COLO668 (cell line): ENCODE results near the gene LAMA3.

Source experiments
- DNase-seq: peaks from one replicate; lab custom pipeline; 2025; ENCODE audit not compliant: unreplicated experiment; lab: John Stamatoyannopoulos, UW

Gene LAMA3

GRCh38 chr18:23669804-23670405, 19.3 kb upstream of the LAMA3 start:
- DNase-seq = no peak

GRCh38 chr18:23671564-23671963, 17.7 kb upstream of the LAMA3 start:
- DNase-seq = no peak

- no peak for DNase-seq
Measured at GRCh38 chr18:23673725-23674124, 15.5 kb upstream of the LAMA3 start.

- DNase-seq = no peak
Measured at GRCh38 chr18:23675236-23675635, 14.0 kb upstream of the LAMA3 start.

- no peak for DNase-seq
Measured at GRCh38 chr18:23675896-23676295, 13.4 kb upstream of the LAMA3 start.

GRCh38 chr18:23682045-23682444, 7.2 kb upstream of the LAMA3 start:
- no peak for DNase-seq

GRCh38 chr18:23682472-23682871, 6.8 kb upstream of the LAMA3 start:
- no peak for DNase-seq

- no peak for DNase-seq
Measured at GRCh38 chr18:23683155-23683554, 6.1 kb upstream of the LAMA3 start.

GRCh38 chr18:23683671-23684070, 5.6 kb upstream of the LAMA3 start:
- no peak for DNase-seq

GRCh38 chr18:23684515-23685197, 4.6 kb upstream of the LAMA3 start:
- no peak for DNase-seq

- DNase-seq = no peak
Measured at GRCh38 chr18:23688528-23688927, 725 bp upstream of the LAMA3 start.

GRCh38 chr18:23689616-23690504, 607 bp downstream of the LAMA3 start:
- DNase-seq = peak; percentile 62

GRCh38 chr18:23690505-23691068, 1.3 kb downstream of the LAMA3 start:
- no peak for DNase-seq

GRCh38 chr18:23693846-23694245, 4.6 kb downstream of the LAMA3 start:
- no peak for DNase-seq

GRCh38 chr18:23694637-23695430, 5.6 kb downstream of the LAMA3 start:
- no peak for DNase-seq

GRCh38 chr18:23701017-23701416, 11.8 kb downstream of the LAMA3 start:
- DNase-seq = no peak

- DNase-seq = no peak
Measured at GRCh38 chr18:23701544-23702064, 12.4 kb downstream of the LAMA3 start.

- no peak for DNase-seq
Measured at GRCh38 chr18:23702606-23703005, 13.4 kb downstream of the LAMA3 start.

- DNase-seq = peak; percentile 35
Measured at GRCh38 chr18:23703057-23703986, 14.1 kb downstream of the LAMA3 start.
